MM.1S (cell line): Measurements from ENCODE around the gene PRKCE.

Experiments used
- DNase-seq: peaks from one replicate; pipeline ENCODE4 v3.0.0-alpha.2; 2015
- H2AFZ ChIP-seq: fragments of 300-600 bp; sonication (generic); 2 replicates; pipeline ENCODE4 v1.6.0; 2016; ENCODE audit warnings: antibody characterized with exemption, low read length
- H3F3A ChIP-seq: fragments of 300-600 bp; sonication (generic); 2 replicates; pipeline ENCODE4 v1.6.1; 2016; ENCODE audit warnings: mild to moderate bottlenecking, antibody characterized with exemption, low read length, moderate library complexity, mixed read lengths; ENCODE audit not compliant: insufficient read depth
- H3K27ac ChIP-seq: fragments of 300-600 bp; sonication (generic); 2 replicates; pipeline ENCODE4 v1.5.1; 2016; ENCODE audit warnings: mild to moderate bottlenecking, low read length
- H3K27me3 ChIP-seq: fragments of 300-600 bp; sonication (generic); replicated peaks from 2 replicates; pipeline ENCODE4 v1.6.0; 2016; ENCODE audit warnings: low read length; ENCODE audit not compliant: insufficient read depth
- H3K36me3 ChIP-seq: fragments of 300-600 bp; sonication (generic); replicated peaks from 2 replicates; pipeline ENCODE4 v1.6.1; 2016; ENCODE audit warnings: mild to moderate bottlenecking, low read length, mixed read lengths; ENCODE audit not compliant: insufficient read depth
- H3K4me1 ChIP-seq: fragments of 300-600 bp; sonication (generic); 2 replicates; pipeline ENCODE4 v1.6.1; 2016; ENCODE audit warnings: low read length, mixed read lengths
- H3K4me2 ChIP-seq: fragments of 300-600 bp; sonication (generic); 2 replicates; pipeline ENCODE4 v1.6.0; 2016; ENCODE audit warnings: low read depth, low read length
- H3K4me3 ChIP-seq: fragments of 300-600 bp; sonication (generic); 2 replicates; pipeline ENCODE4 v1.5.1; 2016; ENCODE audit warnings: low read length, mixed read lengths
- H3K79me2 ChIP-seq: fragments of 300-600 bp; sonication (generic); 2 replicates; pipeline ENCODE4 v1.6.1; 2016; ENCODE audit warnings: mixed run types, low read length, mixed read lengths
- H3K9ac ChIP-seq: fragments of 300-600 bp; sonication (generic); 2 replicates; pipeline ENCODE4 v1.6.1; 2016; ENCODE audit warnings: low read length, mixed read lengths
- H3K9me2 ChIP-seq: fragments of 300-600 bp; sonication (generic); replicated peaks from 2 replicates; pipeline ENCODE4 v1.6.1; 2016; ENCODE audit warnings: mild to moderate bottlenecking, low read length, mixed read lengths; ENCODE audit not compliant: insufficient read depth
- H3K9me3 ChIP-seq: fragments of 300-600 bp; sonication (generic); replicated peaks from 2 replicates; pipeline ENCODE4 v1.6.1; 2016; ENCODE audit warnings: mild to moderate bottlenecking, low read length, mixed read lengths; ENCODE audit not compliant: insufficient read depth
- H4K20me1 ChIP-seq: fragments of 300-600 bp; sonication (generic); 2 replicates; pipeline ENCODE4 v1.6.1; 2016; ENCODE audit warnings: mild to moderate bottlenecking, low read length, moderate library complexity, mixed read lengths; ENCODE audit not compliant: insufficient read depth
- EZH2 ChIP-seq: fragments of 300-600 bp; sonication (generic); optimal IDR thresholded peaks from 2 replicates; pipeline ENCODE3; 2017; ENCODE audit warnings: low read depth, mild to moderate bottlenecking, antibody characterized with exemption, low read length, mixed read lengths
- EZH2phosphoT487 ChIP-seq: fragments of 300-600 bp; sonication (generic); IDR thresholded peaks from 2 replicates; pipeline ENCODE4 v1.6.1; 2018; ENCODE audit warnings: antibody characterized with exemption, low read length
- TF ChIP-seq, protein P1 (sequence below): fragments of 300-600 bp; sonication (generic); IDR thresholded peaks from 2 replicates; pipeline ENCODE4 v1.5.1; 2016; ENCODE audit warnings: antibody characterized with exemption, low read length, mixed read lengths

The PRKCE gene

DNA sequence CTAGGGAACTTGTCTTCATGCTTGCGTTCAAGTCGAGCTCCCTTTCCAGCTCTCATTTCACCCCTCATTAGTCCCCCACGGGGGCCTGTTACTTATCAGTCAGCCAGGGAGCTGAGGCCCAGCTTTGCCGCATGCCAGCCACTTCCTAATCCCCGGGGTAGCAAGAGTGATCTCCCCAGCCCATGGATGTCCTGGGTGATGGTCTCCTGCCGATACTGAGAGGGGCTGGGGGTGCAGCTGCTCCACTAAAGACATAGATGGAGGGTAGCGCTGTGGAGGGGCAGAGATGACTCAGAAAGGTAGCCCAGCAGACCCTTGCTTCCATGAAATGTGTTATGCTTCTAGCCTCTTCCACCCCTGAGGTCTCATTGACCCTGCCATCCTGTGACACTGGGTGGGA, 331.7 kb downstream of the PRKCE start:
- Histone ChIP-seq H3K9me2 (no peaks in the 10 kb centered on the region), H3K9me3 (no peaks in the 10 kb centered on the region), H3K27me3 (no peaks in the 10 kb centered on the region), H3K79me2 (no peaks in the 10 kb centered on the region), H2AFZ (no peak overlapping the region), H3F3A (no peaks in the 10 kb centered on the region), H4K20me1 (no peaks in the 10 kb centered on the region), H3K9ac (no peak overlapping the region), H3K36me3 (no peaks in the 10 kb centered on the region), H3K4me1 (peaks cover 9% of the 10 kb centered on the region; the same call in 1 of the 2 replicates), H3K4me3 (no peak overlapping the region), H3K4me2 (no peak overlapping the region), H3K27ac (no peak overlapping the region)
- TF ChIP-seq, protein P1, sequence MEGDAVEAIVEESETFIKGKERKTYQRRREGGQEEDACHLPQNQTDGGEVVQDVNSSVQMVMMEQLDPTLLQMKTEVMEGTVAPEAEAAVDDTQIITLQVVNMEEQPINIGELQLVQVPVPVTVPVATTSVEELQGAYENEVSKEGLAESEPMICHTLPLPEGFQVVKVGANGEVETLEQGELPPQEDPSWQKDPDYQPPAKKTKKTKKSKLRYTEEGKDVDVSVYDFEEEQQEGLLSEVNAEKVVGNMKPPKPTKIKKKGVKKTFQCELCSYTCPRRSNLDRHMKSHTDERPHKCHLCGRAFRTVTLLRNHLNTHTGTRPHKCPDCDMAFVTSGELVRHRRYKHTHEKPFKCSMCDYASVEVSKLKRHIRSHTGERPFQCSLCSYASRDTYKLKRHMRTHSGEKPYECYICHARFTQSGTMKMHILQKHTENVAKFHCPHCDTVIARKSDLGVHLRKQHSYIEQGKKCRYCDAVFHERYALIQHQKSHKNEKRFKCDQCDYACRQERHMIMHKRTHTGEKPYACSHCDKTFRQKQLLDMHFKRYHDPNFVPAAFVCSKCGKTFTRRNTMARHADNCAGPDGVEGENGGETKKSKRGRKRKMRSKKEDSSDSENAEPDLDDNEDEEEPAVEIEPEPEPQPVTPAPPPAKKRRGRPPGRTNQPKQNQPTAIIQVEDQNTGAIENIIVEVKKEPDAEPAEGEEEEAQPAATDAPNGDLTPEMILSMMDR, result no peak
- no peak for TF ChIP-seq EZH2phosphoT487
- DNase-seq, result no peak

DNA sequence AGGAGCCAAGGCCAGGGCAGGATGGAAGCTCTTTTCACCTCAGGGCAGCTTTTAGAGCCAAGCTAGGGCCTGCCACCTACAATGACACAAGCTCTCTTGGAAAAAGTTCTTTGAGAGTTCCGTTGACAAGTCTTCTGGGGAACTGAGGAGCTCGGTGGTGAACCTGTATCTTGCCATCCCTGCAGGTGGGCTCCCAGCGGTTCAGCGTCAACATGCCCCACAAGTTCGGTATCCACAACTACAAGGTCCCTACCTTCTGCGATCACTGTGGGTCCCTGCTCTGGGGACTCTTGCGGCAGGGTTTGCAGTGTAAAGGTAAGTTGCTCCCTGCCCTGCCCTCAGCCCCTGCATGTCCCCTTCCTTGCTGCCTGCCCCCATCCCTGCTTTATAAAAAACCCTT, 332.9 kb downstream of the PRKCE start:
- Histone ChIP-seq H3F3A (no peaks in the 10 kb centered on the region), H4K20me1 (no peaks in the 10 kb centered on the region), H3K9ac (no peak overlapping the region), H3K27ac (no peak overlapping the region), H3K4me3 (no peak overlapping the region), H3K27me3 (no peaks in the 10 kb centered on the region), H3K4me1 (peaks cover 6% of the 10 kb centered on the region; the same call in 1 of the 2 replicates), H3K36me3 (no peaks in the 10 kb centered on the region), H3K9me2 (no peaks in the 10 kb centered on the region), H3K4me2 (no peak overlapping the region), H3K79me2 (no peaks in the 10 kb centered on the region), H3K9me3 (no peaks in the 10 kb centered on the region), H2AFZ (no peak overlapping the region)
- no peak for TF ChIP-seq EZH2
- TF ChIP-seq, protein P1, result no peak
- TF ChIP-seq EZH2phosphoT487, result no peak
- DNase-seq, result no peak

GRCh38 chr2:45984896-45985473, 333.5 kb downstream of the PRKCE start:
- H3K4me3 ChIP-seq, result no peak overlapping the region
- no peak overlapping the region for H3K9ac ChIP-seq
- no peak for TF ChIP-seq EZH2phosphoT487
- no peak for TF ChIP-seq EZH2

GRCh38 chr2:45986509-45986908, 335.0 kb downstream of the PRKCE start:
- Histone ChIP-seq H3K9me3 (no peaks in the 10 kb centered on the region), H3F3A (no peaks in the 10 kb centered on the region)
- no peak for DNase-seq

More at GRCh38 chr2:45984896-45985473, 333.5 kb downstream of the PRKCE start:
- Histone ChIP-seq H3K36me3 (no peaks in the 10 kb centered on the region), H3K79me2 (no peaks in the 10 kb centered on the region), H3F3A (no peaks in the 10 kb centered on the region), H3K9me2 (no peaks in the 10 kb centered on the region), H3K9me3 (no peaks in the 10 kb centered on the region), H3K4me2 (no peak overlapping the region), H4K20me1 (no peaks in the 10 kb centered on the region), H3K27me3 (no peaks in the 10 kb centered on the region), H2AFZ (no peak overlapping the region), H3K27ac (no peak overlapping the region), H3K4me1 (0 out of 2 replicates have a peak, but pooled peaks cover 1% of the 10 kb centered on the region)
- DNase-seq, result no peak

More at GRCh38 chr2:45986509-45986908, 335.0 kb downstream of the PRKCE start:
- Histone ChIP-seq H3K27ac (no peak overlapping the region), H3K4me1 (no peaks in the 10 kb centered on the region), H3K4me3 (no peak overlapping the region), H4K20me1 (no peaks in the 10 kb centered on the region), H3K79me2 (no peaks in the 10 kb centered on the region), H3K36me3 (no peaks in the 10 kb centered on the region), H3K4me2 (no peak overlapping the region), H2AFZ (no peak overlapping the region), H3K9ac (no peak overlapping the region), H3K9me2 (no peaks in the 10 kb centered on the region), H3K27me3 (no peaks in the 10 kb centered on the region)
- TF ChIP-seq EZH2phosphoT487 (no peak), EZH2 (no peak)
- TF ChIP-seq, protein P1, result no peak
